Activated B cell treated with CpG ODN at 0.5 μM for 24 hours (primary cell): Measurements from ENCODE around the gene EVC. TPM values are rescaled to one million over a fixed set of nuclear protein-coding genes. Genes with fewer than 3 reads are reported as not detected.

Experiments
- ATAC-seq: fragments of 200-7000 bp; cut with Tn5 transposase; one replicate; pipeline ENCODE4 v1.10.0; 2021; ENCODE audit warnings: low read depth, mild to moderate bottlenecking, moderate library complexity
- CTCF ChIA-PET: fragments of 350-600 bp; sonication (Branson Sonifier 250); formaldehyde crosslinking; loops from one replicate; lab custom pipeline; 2021; ENCODE audit warnings: antibody characterized with exemption; lab: Charles Lee
- POLR2A ChIA-PET: fragments of 350-600 bp; sonication (Branson Sonifier 250); formaldehyde crosslinking; loops from one replicate; lab custom pipeline; 2021; ENCODE audit warnings: antibody characterized with exemption; lab: Charles Lee
- DNase-seq: peaks from one replicate; pipeline ENCODE4 v3.0.0; 2022
- H3K27ac Mint-ChIP-seq: one replicate; pipeline ENCODE4 v1.8.0; 2020; ENCODE audit warnings: mixed read lengths
- H3K27me3 Mint-ChIP-seq: one replicate; pipeline ENCODE4 v1.8.0; 2021; ENCODE audit warnings: mixed read lengths
- H3K36me3 Mint-ChIP-seq: one replicate; pipeline ENCODE4 v1.8.0; 2021; ENCODE audit warnings: low read depth, mixed read lengths
- H3K4me1 Mint-ChIP-seq: one replicate; pipeline ENCODE4 v1.8.0; 2021; ENCODE audit warnings: mixed read lengths
- H3K4me3 Mint-ChIP-seq: one replicate; pipeline ENCODE4 v1.8.0; 2020; ENCODE audit warnings: mild to moderate bottlenecking, mixed read lengths
- H3K9me3 Mint-ChIP-seq: one replicate; pipeline ENCODE4 v1.8.0; 2020; ENCODE audit warnings: mixed read lengths
- CTCF ChIP-seq: fragments of 200-600 bp; IDR thresholded peaks from one replicate; pipeline ENCODE4 v1.8.0; 2022; ENCODE audit warnings: antibody characterized with exemption, mild to moderate bottlenecking
- intact Hi-C: fragments of 100-400 bp; cut with micrococcal nuclease; formaldehyde crosslinking; loops from one replicate; pipeline ENCODE4 v1.15.1; 2024
- total RNA-seq: library from RNA; stranded (reverse); gene quantifications from 2 replicates; pipeline ENCODE4 v1.2.3, GENCODE V29; 2022

EVC gene
- total RNA-seq, 1 donor from 2014 or later = 0.16 TPM

DNA sequence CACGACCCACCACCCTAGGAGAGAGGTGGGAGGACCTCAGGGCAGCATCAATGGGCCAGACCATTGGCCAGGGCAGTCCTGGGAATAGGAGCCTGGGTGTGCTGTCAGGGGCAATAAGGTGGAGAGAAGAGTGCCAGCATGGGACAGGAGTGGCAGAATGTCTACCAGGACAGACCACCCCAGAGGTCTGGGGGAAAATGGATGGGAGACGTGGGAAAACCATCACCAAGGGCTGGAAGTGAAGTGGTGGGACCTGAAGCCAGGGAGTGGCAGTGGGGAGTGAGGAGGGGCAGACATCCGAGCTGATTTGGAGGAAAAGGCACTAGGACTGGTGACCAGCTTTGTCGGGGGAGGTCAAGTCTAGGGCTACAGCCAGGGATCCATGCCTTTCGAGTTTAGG is 3.6 kb upstream of the EVC start:
- CTCF ChIA-PET = no interaction called here
- no peak overlapping the region for H3K27ac Mint-ChIP-seq
- no peak overlapping the region for H3K4me3 Mint-ChIP-seq
- DNase-seq (no peak), ATAC-seq (no peak)
- TF ChIP-seq CTCF = no peak
- peaks cover 32% of the 10 kb centered on the region for H3K27me3 Mint-ChIP-seq
- no peaks in the 10 kb centered on the region for H3K36me3 Mint-ChIP-seq
- no peaks in the 10 kb centered on the region for H3K9me3 Mint-ChIP-seq
- POLR2A ChIA-PET = interaction anchor here (0.6 kb wide), 1 partner anchor 1132 kb away, joined by 3 read pairs; no protein-coding TSS in a partner anchor
- intact Hi-C loops = no loop called here
- peaks cover 22% of the 10 kb centered on the region for H3K4me1 Mint-ChIP-seq

DNA sequence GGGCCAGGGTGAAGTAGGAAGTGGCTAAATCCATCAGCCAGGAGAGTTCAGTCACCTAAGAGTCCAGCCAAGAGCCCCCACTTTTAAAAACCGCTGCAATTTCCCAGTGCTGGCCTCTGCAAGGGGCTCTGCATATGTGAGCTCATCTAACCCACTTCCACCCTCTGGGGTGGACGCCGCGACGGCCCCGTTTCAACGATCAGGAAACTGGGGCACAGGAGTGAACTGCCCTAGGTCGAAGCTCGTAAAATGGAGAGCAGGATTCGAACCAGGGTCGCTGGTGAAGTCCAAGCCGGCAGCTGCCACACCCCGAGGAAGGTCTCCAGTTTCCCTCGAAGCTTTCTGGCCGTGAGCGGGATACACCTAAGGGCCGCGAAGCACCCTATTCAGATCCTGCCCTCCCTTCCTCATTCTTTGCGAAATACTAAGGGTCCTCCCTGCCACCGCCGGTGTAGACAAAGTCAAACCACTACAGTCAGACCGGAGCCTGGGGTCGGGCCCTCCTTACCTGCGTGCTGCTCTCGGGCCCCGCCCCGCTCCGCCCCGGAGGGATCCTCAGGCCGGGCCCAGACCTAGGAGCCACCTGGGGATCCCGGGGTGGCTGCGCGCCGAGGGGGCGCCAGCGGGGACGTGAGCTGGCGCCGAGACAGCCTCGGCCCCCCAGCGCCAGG is 3.1 kb upstream of the EVC start:
- DNase-seq (no peak), ATAC-seq (no peak)
- Mint-ChIP-seq H3K36me3 (no peaks in the 10 kb centered on the region), H3K4me3 (peak overlapping the region; percentile 35), H3K27me3 (peaks cover 36% of the 10 kb centered on the region), H3K9me3 (no peaks in the 10 kb centered on the region), H3K4me1 (peaks cover 22% of the 10 kb centered on the region), H3K27ac (no peak overlapping the region)
- CTCF ChIA-PET = no interaction called here
- no peak for TF ChIP-seq CTCF
- POLR2A ChIA-PET = interaction anchor here (0.6 kb wide), 1 partner anchor 1133 kb away, joined by 3 read pairs; no protein-coding TSS in a partner anchor
- intact Hi-C loops = no loop called here

- DNase-seq = no peak
- intact Hi-C loops = no loop called here
- CTCF ChIA-PET = no interaction called here
- peaks cover 36% of the 10 kb centered on the region for H3K27me3 Mint-ChIP-seq
- no peak within 1 kb of the TSS for H3K27ac Mint-ChIP-seq
- peak within 1 kb of the TSS; percentile 35 for H3K4me3 Mint-ChIP-seq
- POLR2A ChIA-PET = no interaction called here
- peaks cover 22% of the 10 kb centered on the region for H3K4me1 Mint-ChIP-seq
- no peaks in the 10 kb centered on the region for H3K9me3 Mint-ChIP-seq
- ATAC-seq = peak; percentile 40
- no peak for TF ChIP-seq CTCF
- no peaks in the 10 kb centered on the region for H3K36me3 Mint-ChIP-seq
These were observed 2.4 kb upstream of the EVC start, which contains the start of gene EVC2 for GRCh38 chr4:5708449-5709206. TSS of gene EVC2 (minus strand) at chr4:5708559. CDS start at chr4:5708513, 46 bp downstream.

- DNase-seq (no peak), ATAC-seq (no peak)
- Mint-ChIP-seq H3K4me3 (no peak overlapping the region), H3K27me3 (peaks cover 36% of the 10 kb centered on the region), H3K9me3 (peaks cover 3% of the 10 kb centered on the region), H3K36me3 (no peaks in the 10 kb centered on the region), H3K4me1 (peaks cover 22% of the 10 kb centered on the region), H3K27ac (no peak overlapping the region)
- TF ChIP-seq CTCF = no peak
- intact Hi-C loops = no loop called here
- POLR2A ChIA-PET = no interaction called here
- CTCF ChIA-PET = no interaction called here
These were observed 1.8 kb upstream of the EVC start for GRCh38 chr4:5709207-5709575.
